K562 (cell line): ENCODE measurements around the gene VTA1. TPM values are rescaled to one million over a fixed set of nuclear protein-coding genes. Genes with fewer than 3 reads are reported as not detected.

ENCODE experiments used
- KAT7 ChIP-seq: sonication (generic); formaldehyde crosslinking; IDR thresholded peaks from 2 replicates; pipeline ENCODE4 v1.8.0; 2022; ENCODE audit warnings: missing genetic modification reagents, mild to moderate bottlenecking, borderline replicate concordance
- KDM5B ChIP-seq: fragments of 200-600 bp; sonication (generic); IDR thresholded peaks from 2 replicates; pipeline ENCODE4 v1.6.1; 2012; ENCODE audit warnings: low read depth, mild to moderate bottlenecking, moderate library complexity, low read length, control low read depth, inconsistent platforms; ENCODE audit not compliant: insufficient replicate concordance
- NR1H2 ChIP-seq: sonication (generic); formaldehyde crosslinking; IDR thresholded peaks from 2 replicates; pipeline ENCODE4 v1.4.0; 2020; ENCODE audit warnings: mild to moderate bottlenecking, missing genetic modification reagents
- SREBF1 ChIP-seq: fragments of 150-350 bp; IDR thresholded peaks from 2 replicates; pipeline ENCODE4 v1.6.1; 2014; ENCODE audit warnings: antibody characterized with exemption, low read depth, low read length, borderline replicate concordance
- TSC22D4 ChIP-seq: fragments of 450-650 bp; IDR thresholded peaks from 2 replicates; pipeline ENCODE4 v1.6.1; 2016; ENCODE audit warnings: missing genetic modification characterization, missing biosample characterization, control low read depth
- YBX1 ChIP-seq: fragments of 450-650 bp; IDR thresholded peaks from 2 replicates; pipeline ENCODE4 v1.7.1; 2016; ENCODE audit warnings: mild to moderate bottlenecking
- ZBED1 ChIP-seq: IDR thresholded peaks from 2 replicates; pipeline ENCODE4 v1.6.1; 2014
- ZNF174 ChIP-seq: fragments of 250-450 bp; sonication (Bioruptor Pico); IDR thresholded peaks from 2 replicates; pipeline ENCODE4 v1.4.0; 2020; ENCODE audit warnings: mild to moderate bottlenecking
- ZNF384 ChIP-seq: IDR thresholded peaks from 2 replicates; pipeline ENCODE4 v1.6.1; 2012; ENCODE audit warnings: low read depth, low read length, improper control_type of control experiment
- ZNF586 ChIP-seq: fragments of 450-650 bp; formaldehyde crosslinking; conservative IDR thresholded peaks from 2 replicates; pipeline ENCODE4 v1.4.0; 2020; ENCODE audit warnings: mild to moderate bottlenecking, moderate library complexity
- ZNF695 ChIP-seq: fragments of 450-650 bp; formaldehyde crosslinking; IDR thresholded peaks from 2 replicates; pipeline ENCODE4 v1.4.0; 2020; ENCODE audit warnings: mild to moderate bottlenecking, moderate library complexity
- ZNF699 ChIP-seq: fragments of 250-450 bp; sonication (Bioruptor Pico); IDR thresholded peaks from 2 replicates; pipeline ENCODE4 v1.8.0; 2021; ENCODE audit warnings: mild to moderate bottlenecking, moderate library complexity; ENCODE audit not compliant: insufficient replicate concordance
- ZNF707 ChIP-seq: fragments of 250-450 bp; sonication (Bioruptor Pico); conservative IDR thresholded peaks from 2 replicates; pipeline ENCODE4 v1.8.0; 2022; ENCODE audit warnings: inconsistent platforms, mild to moderate bottlenecking, moderate library complexity
- ZSCAN29 ChIP-seq: fragments of 450-650 bp; IDR thresholded peaks from 2 replicates; pipeline ENCODE4 v1.6.1; 2017
- polyA plus RNA-seq, 8 experiments: library from polyadenylated mRNA; depleted of rRNA in 4 of 8; stranded (reverse) in 5 of 8; unstranded in 3 of 8; fragments of >200 nt; fragmentation: Nextera tagmentation in 2 of 8; fragmentation: Illumina TruSeq in 1 of 8; extraction: Ambion mirVana in 2 of 8; extraction: Trizol in 1 of 8; gene quantifications; 2 replicates each; pipeline versions ENCODE4 v1.2.1 to v1.2.3, GENCODE V29; 2011 to 2014; ENCODE audit warnings: inconsistent platforms in 1 of 8, missing spikeins in 1 of 8
- total RNA-seq, 7 experiments: library from RNA; depleted of rRNA in 6 of 7; stranded (reverse); fragments of >200 nt in 6 of 7; fragmentation: Illumina TruSeq in 2 of 7; extraction: Trizol in 2 of 7; gene quantifications; 2 replicates each; pipeline versions ENCODE4 v1.2.1 to v1.2.3, GENCODE V29; 2011 to 2021; ENCODE audit warnings: low replicate concordance in 1 of 7
- TF ChIP-seq, protein P1 (sequence below): IDR thresholded peaks from 2 replicates; pipeline ENCODE4 v1.6.1; 2012; ENCODE audit warnings: low read depth, low read length, improper control_type of control experiment, borderline replicate concordance
- TF ChIP-seq, protein P2 (sequence below): IDR thresholded peaks from 2 replicates; pipeline ENCODE4 v1.6.1; 2011; ENCODE audit warnings: borderline replicate concordance, low read depth, mild to moderate bottlenecking, moderate library complexity, low read length; ENCODE audit not compliant: insufficient read depth, poor library complexity, severe bottlenecking
- TF ChIP-seq, protein P3 (sequence below): fragments of 450-650 bp; conservative IDR thresholded peaks from 2 replicates; pipeline ENCODE4 v1.6.1; 2016; ENCODE audit warnings: missing genetic modification characterization, low read depth, mild to moderate bottlenecking, control low read depth, missing compliant biosample characterization
- TF ChIP-seq, protein P4 (sequence below), 2 experiments: fragments of 450-650 bp in 1 of 2; IDR thresholded peaks; 2 replicates each; pipeline ENCODE4 v1.6.1; 2011 to 2017; ENCODE audit warnings: low read depth in 2 of 2, antibody characterized with exemption in 1 of 2, borderline replicate concordance in 1 of 2, low read length in 1 of 2, mild to moderate bottlenecking in 1 of 2, mixed read lengths in 1 of 2; ENCODE audit not compliant: control insufficient read depth in 1 of 2

The VTA1 gene
- total and polyA plus RNA-seq, 9 of the 15 experiments (the other 6 are each of a cell fraction or from before 2014, with no cell fraction given), result 47.8 to 182 (median 84.6) TPM

DNA sequence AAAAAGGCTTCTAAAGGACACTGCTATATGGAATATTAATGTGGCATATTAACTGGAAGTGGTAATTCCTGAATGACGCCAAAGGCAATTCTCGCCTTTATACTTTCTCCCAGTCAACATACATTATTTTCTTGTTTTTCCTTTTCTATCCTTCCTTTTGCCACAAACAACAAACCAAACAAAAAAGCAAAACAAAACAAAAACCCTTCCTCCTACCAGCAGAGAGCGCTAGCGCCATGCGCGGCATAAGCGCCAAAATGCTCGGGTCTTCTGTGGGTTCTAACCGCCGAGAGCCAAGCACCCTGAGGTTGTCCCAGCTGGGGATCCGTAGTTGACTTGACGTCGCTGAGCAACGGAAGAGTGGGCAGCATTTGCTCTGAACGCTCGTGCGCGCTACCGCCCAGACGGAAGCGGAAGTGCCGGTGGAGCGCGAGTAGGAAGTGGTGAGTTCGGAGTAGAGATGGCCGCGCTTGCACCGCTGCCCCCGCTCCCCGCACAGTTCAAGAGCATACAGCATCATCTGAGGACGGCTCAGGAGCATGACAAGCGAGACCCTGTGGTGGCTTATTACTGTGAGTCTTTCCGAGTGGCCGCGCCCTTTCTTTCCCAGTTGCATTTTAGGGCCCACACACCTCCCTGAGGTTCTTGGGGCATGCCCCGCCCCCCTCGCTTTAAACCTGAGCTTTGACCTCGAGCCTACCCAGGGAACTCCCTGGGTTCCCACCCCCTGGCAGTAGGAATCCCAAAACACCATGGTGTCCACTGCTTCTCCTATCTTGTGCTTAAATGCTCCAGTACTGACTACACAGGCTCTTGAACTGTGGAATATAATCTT lies at the start of gene VTA1, which contains the start of gene NMBR (continued):
- TF ChIP-seq, protein P1, sequence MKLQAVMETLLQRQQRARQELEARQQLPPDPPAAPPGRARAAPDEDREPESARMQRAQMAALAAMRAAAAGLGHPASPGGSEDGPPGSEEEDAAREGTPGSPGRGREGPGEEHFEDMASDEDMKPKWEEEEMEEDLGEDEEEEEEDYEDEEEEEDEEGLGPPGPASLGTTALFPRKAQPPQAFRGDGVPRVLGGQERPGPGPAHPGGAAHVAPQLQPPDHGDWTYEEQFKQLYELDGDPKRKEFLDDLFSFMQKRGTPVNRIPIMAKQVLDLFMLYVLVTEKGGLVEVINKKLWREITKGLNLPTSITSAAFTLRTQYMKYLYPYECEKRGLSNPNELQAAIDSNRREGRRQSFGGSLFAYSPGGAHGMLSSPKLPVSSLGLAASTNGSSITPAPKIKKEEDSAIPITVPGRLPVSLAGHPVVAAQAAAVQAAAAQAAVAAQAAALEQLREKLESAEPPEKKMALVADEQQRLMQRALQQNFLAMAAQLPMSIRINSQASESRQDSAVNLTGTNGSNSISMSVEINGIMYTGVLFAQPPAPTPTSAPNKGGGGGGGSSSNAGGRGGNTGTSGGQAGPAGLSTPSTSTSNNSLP, result 0 out of 2 replicates have a peak, but pooled peaks have one; percentile 48
- TF ChIP-seq, protein P2, sequence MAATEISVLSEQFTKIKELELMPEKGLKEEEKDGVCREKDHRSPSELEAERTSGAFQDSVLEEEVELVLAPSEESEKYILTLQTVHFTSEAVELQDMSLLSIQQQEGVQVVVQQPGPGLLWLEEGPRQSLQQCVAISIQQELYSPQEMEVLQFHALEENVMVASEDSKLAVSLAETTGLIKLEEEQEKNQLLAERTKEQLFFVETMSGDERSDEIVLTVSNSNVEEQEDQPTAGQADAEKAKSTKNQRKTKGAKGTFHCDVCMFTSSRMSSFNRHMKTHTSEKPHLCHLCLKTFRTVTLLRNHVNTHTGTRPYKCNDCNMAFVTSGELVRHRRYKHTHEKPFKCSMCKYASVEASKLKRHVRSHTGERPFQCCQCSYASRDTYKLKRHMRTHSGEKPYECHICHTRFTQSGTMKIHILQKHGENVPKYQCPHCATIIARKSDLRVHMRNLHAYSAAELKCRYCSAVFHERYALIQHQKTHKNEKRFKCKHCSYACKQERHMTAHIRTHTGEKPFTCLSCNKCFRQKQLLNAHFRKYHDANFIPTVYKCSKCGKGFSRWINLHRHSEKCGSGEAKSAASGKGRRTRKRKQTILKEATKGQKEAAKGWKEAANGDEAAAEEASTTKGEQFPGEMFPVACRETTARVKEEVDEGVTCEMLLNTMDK, result no peak
- TF ChIP-seq TSC22D4 (no peak), ZNF707 (no peak), ZNF699 (CRISPR knock-in tag) (no peak), NR1H2 (CRISPR knock-in tag) (no peak), SREBF1 (peak; percentile 65; the same call in 1 of the 2 replicates), KAT7 (CRISPR knock-in tag) (no peak), ZNF695 (CRISPR knock-in tag) (no peak), ZSCAN29 (no peak), ZBED1 (no peak), KDM5B (peak; percentile 85), ZNF586 (no peak), ZNF384 (no peak), YBX1 (no peak), ZNF174 (0 out of 2 replicates have a peak, but pooled peaks have one; percentile 7)
- TF ChIP-seq, protein P3, sequence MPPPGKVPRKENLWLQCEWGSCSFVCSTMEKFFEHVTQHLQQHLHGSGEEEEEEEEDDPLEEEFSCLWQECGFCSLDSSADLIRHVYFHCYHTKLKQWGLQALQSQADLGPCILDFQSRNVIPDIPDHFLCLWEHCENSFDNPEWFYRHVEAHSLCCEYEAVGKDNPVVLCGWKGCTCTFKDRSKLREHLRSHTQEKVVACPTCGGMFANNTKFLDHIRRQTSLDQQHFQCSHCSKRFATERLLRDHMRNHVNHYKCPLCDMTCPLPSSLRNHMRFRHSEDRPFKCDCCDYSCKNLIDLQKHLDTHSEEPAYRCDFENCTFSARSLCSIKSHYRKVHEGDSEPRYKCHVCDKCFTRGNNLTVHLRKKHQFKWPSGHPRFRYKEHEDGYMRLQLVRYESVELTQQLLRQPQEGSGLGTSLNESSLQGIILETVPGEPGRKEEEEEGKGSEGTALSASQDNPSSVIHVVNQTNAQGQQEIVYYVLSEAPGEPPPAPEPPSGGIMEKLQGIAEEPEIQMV (tag), result no peak
- TF ChIP-seq, protein P4, sequence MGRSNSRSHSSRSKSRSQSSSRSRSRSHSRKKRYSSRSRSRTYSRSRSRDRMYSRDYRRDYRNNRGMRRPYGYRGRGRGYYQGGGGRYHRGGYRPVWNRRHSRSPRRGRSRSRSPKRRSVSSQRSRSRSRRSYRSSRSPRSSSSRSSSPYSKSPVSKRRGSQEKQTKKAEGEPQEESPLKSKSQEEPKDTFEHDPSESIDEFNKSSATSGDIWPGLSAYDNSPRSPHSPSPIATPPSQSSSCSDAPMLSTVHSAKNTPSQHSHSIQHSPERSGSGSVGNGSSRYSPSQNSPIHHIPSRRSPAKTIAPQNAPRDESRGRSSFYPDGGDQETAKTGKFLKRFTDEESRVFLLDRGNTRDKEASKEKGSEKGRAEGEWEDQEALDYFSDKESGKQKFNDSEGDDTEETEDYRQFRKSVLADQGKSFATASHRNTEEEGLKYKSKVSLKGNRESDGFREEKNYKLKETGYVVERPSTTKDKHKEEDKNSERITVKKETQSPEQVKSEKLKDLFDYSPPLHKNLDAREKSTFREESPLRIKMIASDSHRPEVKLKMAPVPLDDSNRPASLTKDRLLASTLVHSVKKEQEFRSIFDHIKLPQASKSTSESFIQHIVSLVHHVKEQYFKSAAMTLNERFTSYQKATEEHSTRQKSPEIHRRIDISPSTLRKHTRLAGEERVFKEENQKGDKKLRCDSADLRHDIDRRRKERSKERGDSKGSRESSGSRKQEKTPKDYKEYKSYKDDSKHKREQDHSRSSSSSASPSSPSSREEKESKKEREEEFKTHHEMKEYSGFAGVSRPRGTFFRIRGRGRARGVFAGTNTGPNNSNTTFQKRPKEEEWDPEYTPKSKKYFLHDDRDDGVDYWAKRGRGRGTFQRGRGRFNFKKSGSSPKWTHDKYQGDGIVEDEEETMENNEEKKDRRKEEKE (IDR thresholded peaks at IDR 0.05; ENCODE audit: borderline replicate concordance in 1 of 2, control insufficient read depth in 1 of 2, low read depth in 2 of 2, low read length in 1 of 2), result 0 out of 4 replicates have a peak, but pooled peaks of 1 of the 2 experiments have one; percentile 18
